ENCODE data around the gene TCP1. TPM values are rescaled to one million over a fixed set of nuclear protein-coding genes. Genes with fewer than 3 reads are reported as not detected.

Gene TCP1
- total RNA-seq, 1 experiment from 2014 or later = 340 TPM

DNA sequence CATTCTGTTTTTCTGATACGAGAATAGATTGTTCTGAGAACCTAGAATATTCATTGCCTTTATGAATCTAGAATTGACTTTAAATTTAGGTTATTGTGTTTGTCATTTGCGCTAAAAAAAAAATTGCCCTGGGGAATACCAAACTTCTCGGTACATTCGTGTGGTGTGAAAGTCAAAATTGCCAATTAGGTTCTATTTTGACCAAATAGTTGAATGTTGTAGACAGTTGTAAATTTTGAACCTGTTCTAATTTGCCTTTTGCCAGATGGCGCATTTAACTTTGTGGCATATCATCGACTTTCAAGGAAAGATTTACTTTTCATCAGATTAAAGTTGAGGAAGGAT lies 59.1 kb downstream of the TCP1 start:
- CTCF ChIA-PET = no interaction called here
- BruUV-seq (replicated peaks) = no TSS peak
- peaks cover 23% of the 10 kb centered on the region for H3K36me3 ChIP-seq (ENCODE audit: control insufficient read depth, insufficient read depth, low read length)
- H3K9me3 ChIP-seq (ENCODE audit: control insufficient read depth, insufficient read depth, low read depth, low read length) = no peaks in the 10 kb centered on the region
- H3K27ac ChIP-seq (ENCODE audit: low read length) = no peak overlapping the region
- TF ChIP-seq, protein P1, sequence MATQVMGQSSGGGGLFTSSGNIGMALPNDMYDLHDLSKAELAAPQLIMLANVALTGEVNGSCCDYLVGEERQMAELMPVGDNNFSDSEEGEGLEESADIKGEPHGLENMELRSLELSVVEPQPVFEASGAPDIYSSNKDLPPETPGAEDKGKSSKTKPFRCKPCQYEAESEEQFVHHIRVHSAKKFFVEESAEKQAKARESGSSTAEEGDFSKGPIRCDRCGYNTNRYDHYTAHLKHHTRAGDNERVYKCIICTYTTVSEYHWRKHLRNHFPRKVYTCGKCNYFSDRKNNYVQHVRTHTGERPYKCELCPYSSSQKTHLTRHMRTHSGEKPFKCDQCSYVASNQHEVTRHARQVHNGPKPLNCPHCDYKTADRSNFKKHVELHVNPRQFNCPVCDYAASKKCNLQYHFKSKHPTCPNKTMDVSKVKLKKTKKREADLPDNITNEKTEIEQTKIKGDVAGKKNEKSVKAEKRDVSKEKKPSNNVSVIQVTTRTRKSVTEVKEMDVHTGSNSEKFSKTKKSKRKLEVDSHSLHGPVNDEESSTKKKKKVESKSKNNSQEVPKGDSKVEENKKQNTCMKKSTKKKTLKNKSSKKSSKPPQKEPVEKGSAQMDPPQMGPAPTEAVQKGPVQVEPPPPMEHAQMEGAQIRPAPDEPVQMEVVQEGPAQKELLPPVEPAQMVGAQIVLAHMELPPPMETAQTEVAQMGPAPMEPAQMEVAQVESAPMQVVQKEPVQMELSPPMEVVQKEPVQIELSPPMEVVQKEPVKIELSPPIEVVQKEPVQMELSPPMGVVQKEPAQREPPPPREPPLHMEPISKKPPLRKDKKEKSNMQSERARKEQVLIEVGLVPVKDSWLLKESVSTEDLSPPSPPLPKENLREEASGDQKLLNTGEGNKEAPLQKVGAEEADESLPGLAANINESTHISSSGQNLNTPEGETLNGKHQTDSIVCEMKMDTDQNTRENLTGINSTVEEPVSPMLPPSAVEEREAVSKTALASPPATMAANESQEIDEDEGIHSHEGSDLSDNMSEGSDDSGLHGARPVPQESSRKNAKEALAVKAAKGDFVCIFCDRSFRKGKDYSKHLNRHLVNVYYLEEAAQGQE (IDR thresholded peaks at IDR 0.05; ENCODE audit: insufficient read depth in 1 of 2, low read depth in 2 of 2, low read length in 1 of 2) = no peak
- TF ChIP-seq TCF7L2 (IDR thresholded peaks at IDR 0.05; ENCODE audit: low read depth, low read length) (no peak), SIN3A (IDR thresholded peaks at IDR 0.05; ENCODE audit: borderline replicate concordance, insufficient read depth, low read depth, low read length) (no peak), POLR2AphosphoS5 (IDR thresholded peaks at IDR 0.05; ENCODE audit: low read depth, low read length) (no peak)
- TF ChIP-seq, protein P2, sequence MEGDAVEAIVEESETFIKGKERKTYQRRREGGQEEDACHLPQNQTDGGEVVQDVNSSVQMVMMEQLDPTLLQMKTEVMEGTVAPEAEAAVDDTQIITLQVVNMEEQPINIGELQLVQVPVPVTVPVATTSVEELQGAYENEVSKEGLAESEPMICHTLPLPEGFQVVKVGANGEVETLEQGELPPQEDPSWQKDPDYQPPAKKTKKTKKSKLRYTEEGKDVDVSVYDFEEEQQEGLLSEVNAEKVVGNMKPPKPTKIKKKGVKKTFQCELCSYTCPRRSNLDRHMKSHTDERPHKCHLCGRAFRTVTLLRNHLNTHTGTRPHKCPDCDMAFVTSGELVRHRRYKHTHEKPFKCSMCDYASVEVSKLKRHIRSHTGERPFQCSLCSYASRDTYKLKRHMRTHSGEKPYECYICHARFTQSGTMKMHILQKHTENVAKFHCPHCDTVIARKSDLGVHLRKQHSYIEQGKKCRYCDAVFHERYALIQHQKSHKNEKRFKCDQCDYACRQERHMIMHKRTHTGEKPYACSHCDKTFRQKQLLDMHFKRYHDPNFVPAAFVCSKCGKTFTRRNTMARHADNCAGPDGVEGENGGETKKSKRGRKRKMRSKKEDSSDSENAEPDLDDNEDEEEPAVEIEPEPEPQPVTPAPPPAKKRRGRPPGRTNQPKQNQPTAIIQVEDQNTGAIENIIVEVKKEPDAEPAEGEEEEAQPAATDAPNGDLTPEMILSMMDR (IDR thresholded peaks at IDR 0.05) = no peak
- H3K4me3 ChIP-seq (ENCODE audit: low read depth in 2 of 2, low read length in 2 of 2) = no peak overlapping the region
- H3K4me1 ChIP-seq (ENCODE audit: control insufficient read depth, insufficient read depth, low read length) = peaks cover 28% of the 10 kb centered on the region
- no peak for ATAC-seq
- intact Hi-C loops (cut with micrococcal nuclease; ENCODE audit: unreplicated experiment) (no loop called here), in situ Hi-C loops (cut with HindIII; ENCODE audit: low pct_unique_long_range_greater_than_20kb, low sequenced_read_pairs) (no loop called here)
- POLR2A ChIA-PET = no interaction called here
- H3K27me3 ChIP-seq (ENCODE audit: control insufficient read depth, insufficient read depth, low read length) = no peaks in the 10 kb centered on the region
- DNase-seq (ENCODE audit: low read depth, low spot score) = no peak

DNA sequence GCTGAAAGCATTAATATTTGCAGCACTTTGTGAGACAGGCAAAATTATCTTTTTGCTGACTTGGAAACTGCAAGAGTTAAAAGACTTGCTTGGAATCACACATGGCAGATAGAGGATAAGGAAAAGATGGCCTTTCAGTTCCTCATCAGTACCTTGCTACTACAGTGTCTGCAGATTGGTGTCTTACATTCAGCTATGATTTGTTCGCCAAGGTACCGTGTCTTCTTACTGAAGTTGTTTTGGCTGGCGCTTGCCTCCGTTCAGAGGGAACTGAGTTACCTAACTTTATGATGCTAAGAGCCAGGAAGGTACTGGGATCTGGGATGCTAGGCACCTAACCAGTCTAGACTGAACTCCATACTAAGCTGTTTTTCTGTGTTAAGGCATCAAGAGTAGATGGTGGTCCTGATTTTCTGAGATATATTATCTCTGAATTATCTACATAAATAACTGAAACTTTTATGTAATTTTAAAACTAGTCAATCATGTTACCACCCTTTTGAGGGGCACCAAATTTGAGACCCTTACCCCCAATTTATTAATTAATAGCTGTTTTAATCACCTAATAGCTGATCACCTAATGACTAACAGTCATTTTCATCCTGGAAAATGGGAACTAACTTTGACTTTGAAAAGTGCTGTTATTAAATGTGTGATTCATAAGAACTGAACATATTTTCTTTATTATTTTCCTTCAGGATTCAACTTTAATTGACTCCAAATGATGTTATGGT lies 59.6 kb downstream of the TCP1 start:
- no peaks in the 10 kb centered on the region for H3K9me3 ChIP-seq (ENCODE audit: control insufficient read depth, insufficient read depth, low read depth, low read length)
- intact Hi-C loops (cut with micrococcal nuclease; ENCODE audit: unreplicated experiment) = loop anchor here (5.0 kb wide), 1 partner anchor 37 kb away; the partner anchor contains the start of gene SOD2
- ATAC-seq = no peak
- BruUV-seq (replicated peaks) = no TSS peak
- in situ Hi-C loops (cut with HindIII; ENCODE audit: low pct_unique_long_range_greater_than_20kb, low sequenced_read_pairs) = no loop called here
- no peaks in the 10 kb centered on the region for H3K27me3 ChIP-seq (ENCODE audit: control insufficient read depth, insufficient read depth, low read length)
- H3K4me1 ChIP-seq (ENCODE audit: control insufficient read depth, insufficient read depth, low read length) = peaks cover 30% of the 10 kb centered on the region
- peaks cover 23% of the 10 kb centered on the region for H3K36me3 ChIP-seq (ENCODE audit: control insufficient read depth, insufficient read depth, low read length)
- H3K4me3 ChIP-seq (ENCODE audit: low read depth in 2 of 2, low read length in 2 of 2) = peak overlapping the region; percentile 41 to 85
- no peak for DNase-seq (ENCODE audit: low read depth, low spot score)
- peak overlapping the region; percentile 49 for H3K27ac ChIP-seq (ENCODE audit: low read length)
- TF ChIP-seq, protein P2 (IDR thresholded peaks at IDR 0.05) = no peak
- no peak for TF ChIP-seq POLR2AphosphoS5 (IDR thresholded peaks at IDR 0.05; ENCODE audit: low read depth, low read length)
- TF ChIP-seq, protein P1 (IDR thresholded peaks at IDR 0.05; ENCODE audit: insufficient read depth in 1 of 2, low read depth in 2 of 2, low read length in 1 of 2) = no peak
- TF ChIP-seq SIN3A (IDR thresholded peaks at IDR 0.05; ENCODE audit: borderline replicate concordance, insufficient read depth, low read depth, low read length) = no peak
- no peak for TF ChIP-seq TCF7L2 (IDR thresholded peaks at IDR 0.05; ENCODE audit: low read depth, low read length)
- ChIA-PET CTCF (no interaction called here), POLR2A (interaction anchor here (0.6 kb wide), 1 partner anchor 9 kb away, joined by 3 read pairs; no protein-coding TSS in a partner anchor)
